ENCODE results near the gene SLC25A2. TPM values are rescaled to one million over a fixed set of nuclear protein-coding genes. Genes with fewer than 3 reads are reported as not detected.

Gene SLC25A2
- total and polyA plus RNA-seq, 10 of the 15 experiments (the other 5 are each of a cell fraction or from before 2014, with no cell fraction given), result 0.09 to 0.44 (median 0.24) TPM; not detected in 6

- TF ChIP-seq RELB (IDR thresholded peaks at IDR 0.05; ENCODE audit: low read depth), result 0 out of 2 replicates have a peak, but pooled peaks have one; percentile 21
- no peak for TF ChIP-seq GATAD2B (conservative IDR thresholded peaks at IDR 0.05; ENCODE audit: low read depth)
- TF ChIP-seq IKZF1 (conservative IDR thresholded peaks at IDR 0.05), result 0 out of 2 replicates have a peak, but pooled peaks have one; percentile 18
- TF ChIP-seq CTCF (IDR thresholded peaks at IDR 0.05 in 2 of 3, conservative IDR thresholded peaks at IDR 0.05 in 1 of 3; ENCODE audit: control insufficient read depth in 2 of 3, extremely low read depth in 1 of 3, insufficient read depth in 1 of 3, low read depth in 3 of 3, low read length in 3 of 3), result peak; percentile 40 to 71 (median 61); a peak in 5 of 6 replicates
- TF ChIP-seq RAD51 (IDR thresholded peaks at IDR 0.05), result no peak
- TF ChIP-seq KAT2A (conservative IDR thresholded peaks at IDR 0.05; ENCODE audit: control insufficient read depth, low read depth, low read length), result no peak
- TF ChIP-seq IRF4 (IDR thresholded peaks at IDR 0.05; ENCODE audit: low read depth, low read length), result peak; percentile 38; the same call in 1 of the 2 replicates
- no peak for TF ChIP-seq ZSCAN29 (IDR thresholded peaks at IDR 0.05)
- TF ChIP-seq RB1 (IDR thresholded peaks at IDR 0.05; ENCODE audit: borderline replicate concordance), result no peak
- 0 out of 2 replicates have a peak, but pooled peaks have one; percentile 17 for TF ChIP-seq YY1 (IDR thresholded peaks at IDR 0.05; ENCODE audit: low read depth, low read length)
- TF ChIP-seq NRF1 (conservative IDR thresholded peaks at IDR 0.05; ENCODE audit: low read depth, low read length), result no peak
- no peak for TF ChIP-seq RBBP5 (conservative IDR thresholded peaks at IDR 0.05)
- TF ChIP-seq CBX5 (IDR thresholded peaks at IDR 0.05; ENCODE audit: low read depth), result peak; percentile 79; the same call in 1 of the 2 replicates
- peak; percentile 25; the same call in 1 of the 2 replicates for TF ChIP-seq SMC3 (IDR thresholded peaks at IDR 0.05; ENCODE audit: borderline replicate concordance, low read length)
- no peak for TF ChIP-seq TCF7 (IDR thresholded peaks at IDR 0.05; ENCODE audit: borderline replicate concordance)
- TF ChIP-seq POLR2A (IDR thresholded peaks at IDR 0.05; ENCODE audit: low read depth, low read length), result peak; percentile 66
- no peak for TF ChIP-seq BRCA1 (IDR thresholded peaks at IDR 0.05; ENCODE audit: low read depth, low read length)
- TF ChIP-seq USF1 (IDR thresholded peaks at IDR 0.05; ENCODE audit: borderline replicate concordance, extremely low read length, insufficient read depth, low read depth, low read length), result no peak
- TF ChIP-seq ETV6 (conservative IDR thresholded peaks at IDR 0.05 in 1 of 2, IDR thresholded peaks at IDR 0.05 in 1 of 2; ENCODE audit: borderline replicate concordance in 1 of 2, low read depth in 1 of 2), result peak in 1 of 2 experiments; percentile 67; a peak in 2 of 4 replicates
- TF ChIP-seq TAF1 (IDR thresholded peaks at IDR 0.05; ENCODE audit: borderline replicate concordance, low read depth, low read length), result 0 out of 2 replicates have a peak, but pooled peaks have one; percentile 12
- no peak for TF ChIP-seq POLR2AphosphoS2 (IDR thresholded peaks at IDR 0.05; ENCODE audit: low read depth, low read length)
- no peak for TF ChIP-seq ASH2L (IDR thresholded peaks at IDR 0.05; ENCODE audit: borderline replicate concordance, low read depth)
- TF ChIP-seq CREB1 (IDR thresholded peaks at IDR 0.05; ENCODE audit: low read depth), result peak; percentile 57
These were observed 22.4 kb upstream of the SLC25A2 start (continued) for GRCh38 chr5:141326088-141326854.
